Astrocyte of the cerebellum (primary cell): ENCODE results near the gene TTC27.

Experiments used
- DNase-seq: peaks from one replicate; pipeline ENCODE4 v3.0.0-alpha.2; 2011; ENCODE audit warnings: low read depth
- H3K4me3 ChIP-seq: 2 replicates; pipeline ENCODE4 v1.5.1; 2011; ENCODE audit warnings: mild to moderate bottlenecking, low read depth, low read length, moderate library complexity
- in situ Hi-C: cut with HindIII; loops from 2 replicates; pipeline ENCODE4 v1.10.0; 2017; ENCODE audit warnings: low sequenced_read_pairs
- TF ChIP-seq, protein P1 (sequence below): IDR thresholded peaks from 2 replicates; pipeline ENCODE4 v1.5.1; 2012; ENCODE audit warnings: low read length, low read depth, moderate library complexity, mild to moderate bottlenecking; ENCODE audit errors: missing control alignments

Gene TTC27

DNA sequence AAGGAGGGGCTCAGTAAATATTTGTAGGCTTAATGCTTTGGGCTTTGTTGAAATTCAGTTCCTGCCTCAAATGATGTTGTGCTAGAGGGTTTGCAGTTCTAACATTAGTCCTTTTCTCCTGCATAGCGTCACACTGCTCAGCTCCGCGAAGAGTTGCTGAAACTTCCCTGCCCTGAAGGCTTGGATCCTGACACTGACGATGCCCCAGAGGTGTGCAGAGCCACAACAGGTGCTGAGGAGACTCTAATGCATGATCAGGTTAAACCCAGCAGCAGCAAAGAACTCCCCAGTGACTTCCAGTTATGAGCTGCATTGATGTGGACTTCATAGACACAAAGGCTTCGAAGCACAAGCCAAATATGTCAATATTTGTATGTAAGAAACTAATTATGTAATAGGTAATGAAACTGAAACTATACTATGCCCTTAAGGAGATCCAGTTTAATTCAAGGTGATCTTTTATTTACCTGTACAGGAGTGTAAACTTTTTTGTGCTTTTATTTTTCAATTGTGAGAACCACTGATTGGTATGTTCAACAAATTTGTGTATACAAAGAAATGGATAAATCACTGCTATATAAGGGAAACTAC lies 10.2 kb upstream of the TTC27 start:
- no peak for DNase-seq
- TF ChIP-seq, protein P1, sequence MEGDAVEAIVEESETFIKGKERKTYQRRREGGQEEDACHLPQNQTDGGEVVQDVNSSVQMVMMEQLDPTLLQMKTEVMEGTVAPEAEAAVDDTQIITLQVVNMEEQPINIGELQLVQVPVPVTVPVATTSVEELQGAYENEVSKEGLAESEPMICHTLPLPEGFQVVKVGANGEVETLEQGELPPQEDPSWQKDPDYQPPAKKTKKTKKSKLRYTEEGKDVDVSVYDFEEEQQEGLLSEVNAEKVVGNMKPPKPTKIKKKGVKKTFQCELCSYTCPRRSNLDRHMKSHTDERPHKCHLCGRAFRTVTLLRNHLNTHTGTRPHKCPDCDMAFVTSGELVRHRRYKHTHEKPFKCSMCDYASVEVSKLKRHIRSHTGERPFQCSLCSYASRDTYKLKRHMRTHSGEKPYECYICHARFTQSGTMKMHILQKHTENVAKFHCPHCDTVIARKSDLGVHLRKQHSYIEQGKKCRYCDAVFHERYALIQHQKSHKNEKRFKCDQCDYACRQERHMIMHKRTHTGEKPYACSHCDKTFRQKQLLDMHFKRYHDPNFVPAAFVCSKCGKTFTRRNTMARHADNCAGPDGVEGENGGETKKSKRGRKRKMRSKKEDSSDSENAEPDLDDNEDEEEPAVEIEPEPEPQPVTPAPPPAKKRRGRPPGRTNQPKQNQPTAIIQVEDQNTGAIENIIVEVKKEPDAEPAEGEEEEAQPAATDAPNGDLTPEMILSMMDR, result no peak
- in situ Hi-C loops, result no loop called here
- no peak overlapping the region for H3K4me3 ChIP-seq

DNA sequence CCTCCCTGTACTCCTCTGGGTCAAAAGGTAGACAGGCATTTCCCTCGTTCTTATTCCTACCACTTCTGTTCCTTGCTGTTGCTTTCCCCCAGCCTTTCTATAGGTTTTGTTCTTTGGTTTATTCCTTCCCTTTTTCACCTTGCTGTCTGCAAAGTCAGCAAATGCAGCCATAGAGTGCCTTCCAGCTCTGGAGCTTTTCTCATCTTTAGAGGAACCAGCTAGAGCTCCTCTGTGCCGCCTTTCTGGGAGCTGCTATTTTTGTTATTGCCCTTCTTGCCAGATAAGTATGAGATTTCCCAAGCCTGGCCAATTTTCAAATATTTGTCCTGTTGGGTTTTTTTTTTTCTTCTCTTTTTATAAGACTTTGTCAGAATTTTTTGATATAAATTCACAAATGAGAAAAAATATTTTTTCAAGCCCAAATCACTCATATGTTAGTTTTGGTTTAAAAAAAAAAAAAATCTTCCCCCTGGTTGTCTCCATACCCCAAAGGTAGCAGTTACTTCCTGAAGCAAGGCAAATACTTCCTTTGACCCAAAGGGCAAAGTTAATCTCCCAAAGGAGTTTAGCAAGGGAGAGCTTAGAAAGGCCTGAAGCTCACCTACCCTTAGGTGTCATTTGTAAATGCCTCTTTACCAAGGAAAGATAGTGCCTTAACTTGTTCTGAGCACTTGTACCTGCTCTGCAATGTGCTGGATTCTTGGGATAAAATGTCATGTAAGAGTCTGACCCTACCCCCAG lies 5.1 kb upstream of the TTC27 start:
- in situ Hi-C loops, result no loop called here
- H3K4me3 ChIP-seq, result no peak overlapping the region
- TF ChIP-seq, protein P1, result no peak
- DNase-seq, result no peak

DNA sequence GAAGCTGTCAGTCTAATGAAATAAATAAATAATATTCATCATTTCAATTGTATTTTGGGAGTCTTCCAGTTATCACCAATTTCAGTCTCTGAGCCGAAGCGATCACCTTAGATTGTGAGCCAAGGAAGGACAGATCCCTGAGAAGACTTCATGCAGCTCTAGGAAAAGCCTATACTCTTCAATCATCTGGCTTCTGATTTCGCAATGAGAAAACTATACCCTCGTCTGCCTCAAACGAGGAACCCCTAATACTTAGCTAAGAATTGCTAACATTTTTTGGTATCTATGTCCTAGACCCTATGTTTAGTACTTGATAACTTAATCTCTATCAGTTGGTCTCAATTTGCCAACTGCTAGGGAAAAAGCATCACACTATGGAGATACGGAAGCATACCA lies 4.5 kb upstream of the TTC27 start:
- no peak overlapping the region for H3K4me3 ChIP-seq
- DNase-seq, result no peak
- TF ChIP-seq, protein P1, result no peak
- in situ Hi-C loops, result no loop called here

DNA sequence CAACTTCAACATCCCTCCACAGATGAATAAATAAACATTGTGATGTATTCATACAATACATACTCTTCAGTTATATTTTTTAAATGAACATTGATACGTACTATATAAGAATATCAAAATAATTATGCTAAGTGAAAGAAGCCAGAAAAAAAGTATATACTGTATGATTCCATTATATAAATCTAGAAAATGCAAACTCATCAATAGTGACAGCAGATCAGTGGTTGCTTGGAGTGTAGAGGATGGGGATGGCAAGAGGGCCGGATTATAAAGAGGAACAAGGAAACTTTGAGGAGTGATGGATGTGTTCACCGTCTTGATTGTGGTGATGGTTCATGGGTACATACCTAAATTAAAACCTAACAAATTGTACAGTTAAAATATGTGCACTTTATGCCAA lies 3.0 kb upstream of the TTC27 start:
- in situ Hi-C loops, result no loop called here
- no peak overlapping the region for H3K4me3 ChIP-seq
- no peak for DNase-seq
- TF ChIP-seq, protein P1, result no peak

DNA sequence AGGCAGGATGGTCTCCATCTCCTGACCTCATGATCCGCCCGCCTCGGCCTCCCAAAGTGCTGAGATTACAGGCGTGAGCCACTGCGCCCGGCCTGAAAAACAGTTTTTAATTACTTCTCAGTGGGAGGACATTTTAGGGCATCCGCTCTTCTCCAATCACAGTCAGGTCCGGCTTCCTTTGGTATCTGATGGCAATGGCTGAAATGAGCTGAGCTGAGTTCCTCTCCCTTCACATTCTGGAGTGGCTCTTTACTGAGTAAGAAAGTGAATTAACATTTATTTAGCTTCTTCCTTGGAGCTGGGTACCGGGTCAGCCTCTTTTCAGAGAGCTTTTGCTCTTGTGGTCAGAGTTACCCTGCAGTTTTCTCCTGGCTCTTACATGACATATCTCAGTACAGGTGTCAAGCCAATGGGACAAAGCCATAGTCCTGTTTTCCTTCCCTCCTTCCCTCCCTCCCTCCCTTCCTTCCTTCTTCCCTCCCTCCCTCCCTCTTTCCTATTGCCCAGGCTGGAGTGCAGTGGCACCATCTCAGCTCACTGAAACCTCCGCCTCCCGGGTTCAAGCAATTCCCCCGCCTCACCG lies 1.1 kb upstream of the TTC27 start:
- TF ChIP-seq, protein P1, result no peak
- peak overlapping the region; percentile 99 for H3K4me3 ChIP-seq
- DNase-seq, result no peak
- in situ Hi-C loops, result no loop called here

DNA sequence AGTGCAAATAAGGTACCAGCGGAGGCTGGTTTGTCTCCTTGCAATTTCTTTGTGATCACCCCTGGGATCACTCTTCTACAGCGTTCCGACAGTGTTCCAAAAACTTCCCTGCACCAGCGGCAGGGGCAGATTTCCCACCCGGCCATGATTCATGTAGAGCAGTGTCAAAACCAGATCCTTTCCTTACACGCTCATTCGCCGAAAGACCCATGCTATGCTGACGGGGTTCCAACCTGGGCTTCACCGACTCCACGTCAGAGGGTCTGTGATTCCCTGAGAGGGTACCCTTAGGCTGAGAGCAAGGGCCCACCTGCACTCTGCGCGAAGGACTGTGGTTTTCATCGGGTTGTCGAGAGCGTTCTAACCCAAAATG lies 423 bp upstream of the TTC27 start:
- TF ChIP-seq, protein P1, result peak; percentile 49
- H3K4me3 ChIP-seq, result peak overlapping the region; percentile 99
- peak; percentile 24 for DNase-seq
- in situ Hi-C loops, result no loop called here
